Measurements from ENCODE around the gene SGMS1. TPM values are rescaled to one million over a fixed set of nuclear protein-coding genes. Genes with fewer than 3 reads are reported as not detected.
"Not testable (repeated sequence)": the region's sequence is repeated elsewhere in the genome, so short reads cannot be mapped to it uniquely, and the experiment has no call there.

The SGMS1 gene
- total and polyA plus RNA-seq, 2 donors (not counting 1 experiment from before 2014, with no cell fraction given), result 39.9 to 82.1 TPM

DNA sequence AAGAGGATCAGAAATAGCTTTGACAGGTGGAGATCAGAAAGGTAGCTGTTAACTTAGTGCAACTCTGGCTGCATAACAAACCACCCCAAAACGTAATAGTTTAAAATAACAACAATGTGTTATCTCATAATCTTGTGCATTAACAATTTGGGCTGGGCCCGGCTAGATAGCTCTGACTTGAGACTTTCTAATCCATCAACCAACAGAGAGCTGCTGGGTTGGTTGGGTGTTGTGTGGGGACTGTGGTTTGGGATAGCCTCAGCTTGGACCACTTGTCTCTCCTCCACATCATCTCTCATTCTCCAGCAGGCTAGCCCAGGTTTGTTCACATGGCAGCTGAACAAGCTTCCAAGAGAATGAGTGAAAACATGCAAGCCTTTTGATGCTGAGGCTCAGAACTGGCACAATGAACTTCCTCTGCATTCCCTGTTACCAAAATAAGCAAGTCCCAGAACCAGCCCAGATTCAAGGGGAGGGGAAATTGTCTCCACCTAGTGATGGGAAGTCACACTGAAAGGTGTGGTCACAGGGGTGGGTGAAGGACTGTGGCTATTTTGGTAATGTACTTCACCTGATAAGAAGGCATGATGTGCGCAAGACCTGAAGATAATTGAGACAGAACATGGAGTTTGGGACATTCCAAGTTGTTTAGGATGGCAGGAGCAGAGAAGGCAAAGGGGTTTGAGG is 352.0 kb downstream of the SGMS1 start:
- H3K27me3 ChIP-seq (ENCODE audit: control insufficient read depth, insufficient read depth, low read length), result peaks cover 2% of the 10 kb centered on the region
- no peak overlapping the region for H3K4me3 ChIP-seq (replicated peaks in 1 of 4; ENCODE audit: control extremely low read depth in 1 of 4, insufficient read depth in 1 of 4, low read depth in 3 of 4, low read length in 4 of 4)
- TF ChIP-seq EZH2 (IDR thresholded peaks at IDR 0.05; ENCODE audit: low read length, missing control alignments) (no peak), CTCF (conservative IDR thresholded peaks at IDR 0.05 in 1 of 2, IDR thresholded peaks at IDR 0.05 in 1 of 2; ENCODE audit: low read depth in 1 of 2, low read length in 2 of 2) (no peak)
- H3K4me1 ChIP-seq (ENCODE audit: control insufficient read depth, extremely low read depth, insufficient read depth, low read length), result no peaks in the 10 kb centered on the region
- no peaks in the 10 kb centered on the region for H4K20me1 ChIP-seq (ENCODE audit: control insufficient read depth, extremely low read depth, insufficient read depth, low read length)
- DNase-seq (ENCODE audit: low read depth in 2 of 2), result no peak
- no peak overlapping the region for H3K9ac ChIP-seq (ENCODE audit: insufficient read depth, low read length)
- H3K4me2 ChIP-seq (ENCODE audit: extremely low read depth, insufficient read depth, low read length), result no peak overlapping the region
- no peaks in the 10 kb centered on the region for H3K36me3 ChIP-seq (ENCODE audit: control insufficient read depth, insufficient read depth, low read length)
- no peaks in the 10 kb centered on the region for H3K9me3 ChIP-seq (ENCODE audit: control insufficient read depth, insufficient read depth, low read depth, low read length)
- no peaks in the 10 kb centered on the region for H3K79me2 ChIP-seq (ENCODE audit: control insufficient read depth, insufficient read depth, low read length)
- no peak overlapping the region for H2AFZ ChIP-seq (ENCODE audit: low read length)
- no peak overlapping the region for H3K27ac ChIP-seq (ENCODE audit: insufficient read depth, low read length)

- H3K79me2 ChIP-seq (ENCODE audit: control insufficient read depth, insufficient read depth, low read length); H3K27me3 ChIP-seq (ENCODE audit: control insufficient read depth, insufficient read depth, low read length); H3K4me3 ChIP-seq (replicated peaks in 1 of 4; ENCODE audit: control extremely low read depth in 1 of 4, insufficient read depth in 1 of 4, low read depth in 3 of 4, low read length in 4 of 4); H3K4me1 ChIP-seq (ENCODE audit: control insufficient read depth, extremely low read depth, insufficient read depth, low read length); H4K20me1 ChIP-seq (ENCODE audit: control insufficient read depth, extremely low read depth, insufficient read depth, low read length); H3K9ac ChIP-seq (ENCODE audit: insufficient read depth, low read length); H3K4me2 ChIP-seq (ENCODE audit: extremely low read depth, insufficient read depth, low read length); DNase-seq (ENCODE audit: low read depth in 2 of 2); H3K36me3 ChIP-seq (ENCODE audit: control insufficient read depth, insufficient read depth, low read length); H3K27ac ChIP-seq (ENCODE audit: insufficient read depth, low read length); H2AFZ ChIP-seq (ENCODE audit: low read length); H3K9me3 ChIP-seq (ENCODE audit: control insufficient read depth, insufficient read depth, low read depth, low read length): not testable (repeated sequence)
Observed at GRCh38 chr10:50267877-50268276, 355.9 kb downstream of the SGMS1 start.

DNA sequence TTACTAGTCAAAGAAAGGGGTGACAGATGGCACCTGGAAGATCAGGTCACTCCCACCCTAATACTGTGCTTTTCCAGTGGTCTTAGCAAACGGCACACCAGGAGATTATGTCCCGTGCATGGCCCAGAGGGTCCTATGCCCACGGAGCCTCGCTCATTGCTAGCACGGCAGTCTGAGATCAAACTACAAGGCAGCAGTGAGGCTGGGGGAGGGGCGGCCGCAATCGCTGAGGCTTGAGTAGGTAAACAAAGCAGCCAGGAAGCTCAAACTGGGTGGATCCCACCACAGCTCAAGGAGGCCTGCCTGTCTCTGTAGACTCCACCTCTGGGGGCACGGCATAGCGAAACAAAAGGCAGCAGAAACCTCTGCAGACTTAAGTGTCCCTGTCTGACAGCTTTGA is 361.1 kb downstream of the SGMS1 start:
- not testable (repeated sequence) for H3K27ac ChIP-seq (ENCODE audit: insufficient read depth, low read length); H3K36me3 ChIP-seq (ENCODE audit: control insufficient read depth, insufficient read depth, low read length); H3K9me3 ChIP-seq (ENCODE audit: control insufficient read depth, insufficient read depth, low read depth, low read length); H3K9ac ChIP-seq (ENCODE audit: insufficient read depth, low read length); H3K4me2 ChIP-seq (ENCODE audit: extremely low read depth, insufficient read depth, low read length); H2AFZ ChIP-seq (ENCODE audit: low read length); DNase-seq (ENCODE audit: low read depth in 2 of 2); H3K4me1 ChIP-seq (ENCODE audit: control insufficient read depth, extremely low read depth, insufficient read depth, low read length); H4K20me1 ChIP-seq (ENCODE audit: control insufficient read depth, extremely low read depth, insufficient read depth, low read length); H3K79me2 ChIP-seq (ENCODE audit: control insufficient read depth, insufficient read depth, low read length); H3K27me3 ChIP-seq (ENCODE audit: control insufficient read depth, insufficient read depth, low read length); H3K4me3 ChIP-seq (replicated peaks in 1 of 4; ENCODE audit: control extremely low read depth in 1 of 4, insufficient read depth in 1 of 4, low read depth in 3 of 4, low read length in 4 of 4)

DNA sequence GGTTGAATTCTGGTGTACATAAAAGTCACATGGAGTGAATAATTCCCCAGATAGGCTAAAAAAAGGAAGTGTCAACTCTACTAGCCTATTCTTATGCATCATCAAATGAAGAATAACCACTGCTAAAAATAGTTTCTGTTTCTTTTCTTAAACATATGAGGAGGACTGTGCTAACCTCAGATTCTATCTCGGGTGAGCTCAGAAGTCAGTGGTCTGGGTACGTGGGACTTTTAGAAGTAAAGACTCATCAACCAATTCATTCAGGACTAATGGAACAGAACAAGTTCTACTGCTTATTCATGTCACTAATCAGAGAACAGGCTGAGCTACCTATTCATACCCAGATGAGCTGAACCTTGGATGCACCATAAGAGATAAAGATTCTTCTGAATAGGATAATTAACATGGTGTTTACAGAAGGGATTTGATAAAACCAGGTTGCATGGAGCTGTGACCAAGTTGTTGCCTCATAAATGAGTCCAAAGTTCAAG is 362.9 kb downstream of the SGMS1 start:
- TF ChIP-seq EZH2 (IDR thresholded peaks at IDR 0.05; ENCODE audit: low read length, missing control alignments) (no peak), CTCF (conservative IDR thresholded peaks at IDR 0.05 in 1 of 2, IDR thresholded peaks at IDR 0.05 in 1 of 2; ENCODE audit: low read depth in 1 of 2, low read length in 2 of 2) (no peak)
- Histone ChIP-seq H3K9ac (ENCODE audit: insufficient read depth, low read length) (no peak overlapping the region), H4K20me1 (ENCODE audit: control insufficient read depth, extremely low read depth, insufficient read depth, low read length) (no peaks in the 10 kb centered on the region), H2AFZ (ENCODE audit: low read length) (no peak overlapping the region), H3K27me3 (ENCODE audit: control insufficient read depth, insufficient read depth, low read length) (peaks cover 1% of the 10 kb centered on the region), H3K4me1 (ENCODE audit: control insufficient read depth, extremely low read depth, insufficient read depth, low read length) (no peaks in the 10 kb centered on the region), H3K27ac (ENCODE audit: insufficient read depth, low read length) (no peak overlapping the region), H3K4me3 (replicated peaks in 1 of 4; ENCODE audit: control extremely low read depth in 1 of 4, insufficient read depth in 1 of 4, low read depth in 3 of 4, low read length in 4 of 4) (no peak overlapping the region), H3K4me2 (ENCODE audit: extremely low read depth, insufficient read depth, low read length) (no peak overlapping the region), H3K36me3 (ENCODE audit: control insufficient read depth, insufficient read depth, low read length) (no peaks in the 10 kb centered on the region), H3K79me2 (ENCODE audit: control insufficient read depth, insufficient read depth, low read length) (no peaks in the 10 kb centered on the region), H3K9me3 (ENCODE audit: control insufficient read depth, insufficient read depth, low read depth, low read length) (no peaks in the 10 kb centered on the region)
- peak in 1 of 2 donors; percentile 63 for DNase-seq (ENCODE audit: low read depth in 2 of 2)
